HUES48 (cell line): Measurements from ENCODE around the gene FAM47E.

Experiments
- H3K27ac ChIP-seq: one replicate; pipeline ENCODE4 v1.7.0; 2013; ENCODE audit warnings: low read depth, low read length, inconsistent platforms
- H3K27me3 ChIP-seq: 2 replicates; pipeline ENCODE4 v1.6.1; 2013; ENCODE audit warnings: mild to moderate bottlenecking, low read length; ENCODE audit not compliant: control insufficient read depth, insufficient read depth
- H3K36me3 ChIP-seq: 2 replicates; pipeline ENCODE4 v1.6.1; 2013; ENCODE audit warnings: low read length; ENCODE audit not compliant: control insufficient read depth, insufficient read depth
- H3K4me1 ChIP-seq: 2 replicates; pipeline ENCODE4 v1.6.1; 2013; ENCODE audit warnings: mild to moderate bottlenecking, low read length; ENCODE audit not compliant: control insufficient read depth, insufficient read depth
- H3K4me3 ChIP-seq: 2 replicates; pipeline ENCODE4 v1.5.1; 2013; ENCODE audit warnings: mild to moderate bottlenecking, low read depth, low read length
- H3K9ac ChIP-seq: 2 replicates; pipeline ENCODE4 v1.6.1; 2013; ENCODE audit warnings: mild to moderate bottlenecking, low read depth, low read length, moderate library complexity
- H3K9me3 ChIP-seq: 2 replicates; pipeline ENCODE4 v1.6.1; 2013; ENCODE audit warnings: low read length; ENCODE audit not compliant: control insufficient read depth, insufficient read depth

FAM47E gene

DNA sequence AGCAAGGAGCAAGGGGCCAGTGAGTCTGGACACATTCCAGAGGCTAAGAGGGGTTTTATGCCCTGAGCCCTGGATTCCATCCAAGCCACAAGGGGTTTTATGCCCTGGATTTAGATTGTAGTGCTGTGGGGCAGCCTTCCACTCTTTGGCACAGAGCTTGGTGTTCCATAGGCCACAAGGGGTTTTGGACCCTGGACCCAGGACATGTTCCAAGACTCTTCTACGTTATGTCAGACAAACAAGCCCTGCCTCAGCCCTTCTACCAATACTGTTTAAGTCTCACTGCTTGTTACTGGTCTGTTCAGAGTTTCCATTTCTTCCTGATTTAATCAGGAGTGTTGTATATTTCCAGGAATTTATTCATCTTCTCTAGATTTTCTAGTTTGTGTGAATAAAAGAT, 25.1 kb upstream of the FAM47E start:
- H3K9me3 ChIP-seq, result peaks cover 3% of the 10 kb centered on the region
- no peak overlapping the region for H3K4me3 ChIP-seq
- no peaks in the 10 kb centered on the region for H3K4me1 ChIP-seq
- no peaks in the 10 kb centered on the region for H3K27me3 ChIP-seq
- no peaks in the 10 kb centered on the region for H3K36me3 ChIP-seq
- no peak overlapping the region for H3K9ac ChIP-seq
- no peak overlapping the region for H3K27ac ChIP-seq

DNA sequence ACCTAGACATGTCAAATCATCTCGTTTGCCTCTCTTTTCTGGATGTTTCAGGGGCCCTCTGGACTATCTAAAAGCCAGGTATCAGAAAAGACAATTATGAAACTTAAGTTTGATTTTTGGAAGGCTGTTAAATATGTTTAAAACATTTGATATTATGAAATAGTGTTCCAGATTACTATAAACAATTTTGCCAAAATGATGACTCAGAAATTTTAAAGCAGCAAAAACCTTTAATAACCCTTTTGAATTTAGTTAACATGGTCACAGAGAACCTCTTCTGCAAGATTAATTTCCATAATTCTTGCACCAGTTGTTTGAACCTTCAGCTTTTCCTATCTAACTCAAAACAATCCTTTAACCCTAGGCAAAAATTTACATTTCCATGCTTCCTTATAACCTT, 18.8 kb upstream of the FAM47E start:
- no peak overlapping the region for H3K27ac ChIP-seq
- no peak overlapping the region for H3K4me3 ChIP-seq
- peaks cover 31% of the 10 kb centered on the region for H3K4me1 ChIP-seq
- H3K9me3 ChIP-seq, result peaks cover 3% of the 10 kb centered on the region
- H3K36me3 ChIP-seq, result no peaks in the 10 kb centered on the region
- H3K9ac ChIP-seq, result no peak overlapping the region
- no peaks in the 10 kb centered on the region for H3K27me3 ChIP-seq

DNA sequence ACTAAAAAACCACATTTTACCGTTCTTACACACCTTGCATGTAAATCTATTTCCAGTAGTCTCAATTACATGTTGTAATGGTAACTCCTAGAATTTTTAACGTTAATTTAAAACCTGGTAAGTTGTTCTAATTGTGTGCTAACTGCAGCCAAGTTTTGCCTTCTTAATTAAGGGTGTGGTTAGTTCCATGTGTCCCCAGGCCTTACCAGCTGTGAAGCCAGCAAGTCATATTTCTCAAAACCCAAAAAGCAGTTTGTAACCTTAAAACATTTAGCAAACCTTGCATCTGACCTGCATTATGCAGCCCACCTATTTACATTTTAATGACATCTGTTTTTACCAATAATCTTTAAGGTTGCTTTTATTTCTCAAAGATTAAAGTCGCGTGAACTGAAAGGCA, 18.4 kb upstream of the FAM47E start:
- Histone ChIP-seq H3K4me3 (peak overlapping the region; percentile 54), H3K27ac (no peak overlapping the region), H3K36me3 (no peaks in the 10 kb centered on the region), H3K27me3 (no peaks in the 10 kb centered on the region), H3K9ac (no peak overlapping the region), H3K9me3 (peaks cover 3% of the 10 kb centered on the region), H3K4me1 (peaks cover 31% of the 10 kb centered on the region)

DNA sequence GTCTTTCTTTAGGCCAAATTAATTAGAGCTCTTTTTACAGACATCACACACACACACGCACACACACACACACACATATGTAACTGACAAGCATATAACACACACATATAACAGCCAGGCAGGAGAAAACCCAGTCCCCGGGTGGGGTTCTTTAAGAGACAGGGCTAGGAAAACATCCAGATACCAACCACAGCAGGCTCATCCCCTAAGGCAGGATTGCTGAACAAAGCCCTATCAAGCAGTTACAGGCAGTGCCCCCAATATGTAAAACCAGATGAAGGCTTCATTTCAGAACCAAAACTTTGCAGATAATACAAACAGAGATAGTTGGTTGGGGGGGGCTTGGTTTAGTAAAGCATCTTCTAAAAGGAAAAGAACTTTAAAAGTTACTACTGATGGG, 18.0 kb upstream of the FAM47E start:
- H3K27ac ChIP-seq, result peak overlapping the region; percentile 72
- no peaks in the 10 kb centered on the region for H3K36me3 ChIP-seq
- H3K4me1 ChIP-seq, result peaks cover 31% of the 10 kb centered on the region
- no peak overlapping the region for H3K9ac ChIP-seq
- peaks cover 2% of the 10 kb centered on the region for H3K9me3 ChIP-seq
- H3K4me3 ChIP-seq, result peak overlapping the region; percentile 54
- H3K27me3 ChIP-seq, result no peaks in the 10 kb centered on the region

DNA sequence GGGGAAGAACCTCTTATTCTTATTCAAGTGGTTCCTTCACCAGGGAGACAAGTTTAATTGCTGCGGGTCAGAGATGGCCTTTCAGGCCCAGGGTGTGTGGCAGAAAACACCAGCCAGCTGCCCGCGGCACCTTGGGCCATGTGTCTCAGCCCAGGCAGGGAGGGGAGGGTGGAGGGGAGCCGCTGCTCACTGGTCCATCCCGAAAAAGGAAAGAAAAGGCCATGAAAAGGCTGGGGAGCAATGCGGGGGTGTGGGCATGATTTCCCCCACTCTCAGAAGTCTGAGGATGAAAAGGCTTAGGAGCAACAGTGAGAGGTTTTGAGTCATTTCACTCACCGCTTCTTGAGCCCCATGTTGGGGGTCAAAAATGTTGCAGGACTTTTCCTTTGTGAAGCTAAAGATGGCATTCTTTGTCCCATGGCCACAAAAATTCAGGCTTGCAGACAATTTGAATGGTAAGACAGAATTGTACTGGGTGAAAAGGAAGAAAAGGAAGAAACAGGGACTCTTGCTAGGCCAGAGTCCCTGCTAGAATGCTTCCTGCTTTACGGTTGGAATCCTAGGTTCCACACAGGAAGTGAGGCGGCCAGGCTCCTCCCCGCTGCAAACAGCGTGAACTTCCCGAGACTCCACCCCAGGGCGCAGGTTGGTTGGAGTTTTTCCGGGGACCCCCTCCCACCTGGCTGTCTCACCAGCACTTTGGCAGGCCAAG, 17.4 kb upstream of the FAM47E start:
- H3K4me1 ChIP-seq, result peaks cover 31% of the 10 kb centered on the region
- H3K27ac ChIP-seq, result peak overlapping the region; percentile 72
- peak overlapping the region; percentile 54 for H3K4me3 ChIP-seq
- H3K36me3 ChIP-seq, result no peaks in the 10 kb centered on the region
- H3K27me3 ChIP-seq, result no peaks in the 10 kb centered on the region
- H3K9ac ChIP-seq, result 0 out of 2 replicates have a peak overlapping the region, but pooled peaks have one; percentile 28
- H3K9me3 ChIP-seq, result no peaks in the 10 kb centered on the region

DNA sequence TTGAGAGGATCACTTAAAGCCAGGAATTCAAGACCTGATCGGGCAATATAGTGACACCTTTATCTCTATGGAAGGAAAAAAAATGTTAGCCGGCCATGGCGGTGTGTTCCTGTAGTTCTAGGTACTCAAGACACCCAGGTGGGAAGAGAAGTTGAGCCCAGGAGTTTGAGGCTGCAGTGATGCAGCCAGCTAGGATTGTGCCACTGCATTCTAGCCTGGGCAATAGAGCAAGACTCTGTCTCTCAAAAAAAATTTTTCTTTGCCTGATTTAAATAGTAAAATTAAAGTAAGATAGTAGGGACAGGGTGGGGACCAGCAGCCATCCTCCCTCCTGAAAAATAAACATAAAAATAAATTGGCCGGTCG, 16.9 kb upstream of the FAM47E start:
- H3K27me3 ChIP-seq, result no peaks in the 10 kb centered on the region
- no peak overlapping the region for H3K9ac ChIP-seq
- no peaks in the 10 kb centered on the region for H3K9me3 ChIP-seq
- peaks cover 31% of the 10 kb centered on the region for H3K4me1 ChIP-seq
- peak overlapping the region; percentile 72 for H3K27ac ChIP-seq
- H3K36me3 ChIP-seq, result no peaks in the 10 kb centered on the region
- H3K4me3 ChIP-seq, result no peak overlapping the region

DNA sequence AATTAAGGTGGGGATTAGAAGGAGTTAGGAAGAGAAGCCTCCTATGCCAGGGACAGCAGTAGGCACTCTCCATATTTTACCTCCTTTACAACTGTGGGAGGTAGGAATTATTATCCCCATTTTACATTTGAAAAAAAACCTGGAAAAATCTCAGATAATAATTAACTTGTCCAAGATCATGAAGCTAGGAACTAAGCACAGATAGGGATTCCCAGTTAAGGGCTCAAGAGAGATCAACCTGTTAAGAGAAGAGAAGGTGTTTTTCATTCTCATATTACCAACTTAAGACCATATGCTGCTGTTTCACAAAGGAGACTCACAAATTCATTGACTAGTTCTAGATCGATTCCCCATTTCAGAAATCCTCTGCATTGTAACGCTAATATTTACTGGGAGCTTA, 16.1 kb upstream of the FAM47E start:
- Histone ChIP-seq H3K4me1 (peaks cover 31% of the 10 kb centered on the region), H3K4me3 (no peak overlapping the region), H3K9me3 (no peaks in the 10 kb centered on the region), H3K27me3 (no peaks in the 10 kb centered on the region), H3K27ac (peak overlapping the region; percentile 11), H3K9ac (no peak overlapping the region), H3K36me3 (no peaks in the 10 kb centered on the region)

DNA sequence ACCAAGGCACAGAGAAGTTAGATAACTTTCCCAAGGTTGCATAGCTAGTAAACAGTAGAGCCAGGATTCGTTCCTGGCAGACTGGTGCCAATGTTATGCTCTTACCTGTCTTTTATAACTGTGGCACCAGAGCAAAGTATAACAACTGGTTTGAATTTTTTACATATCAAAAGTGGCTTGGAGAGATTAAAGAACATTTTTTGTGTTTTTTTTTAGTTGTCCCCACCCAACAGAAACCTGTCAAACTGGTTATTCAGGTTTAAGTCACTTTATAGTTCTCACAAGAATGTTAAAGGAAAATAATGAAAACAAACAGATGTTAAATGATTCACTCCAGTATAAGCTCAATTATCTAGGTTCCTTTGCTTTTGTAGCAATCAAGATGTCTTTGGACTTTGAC, 15.6 kb upstream of the FAM47E start:
- no peaks in the 10 kb centered on the region for H3K36me3 ChIP-seq
- H3K27me3 ChIP-seq, result no peaks in the 10 kb centered on the region
- H3K9me3 ChIP-seq, result no peaks in the 10 kb centered on the region
- peak overlapping the region; percentile 11 for H3K27ac ChIP-seq
- no peak overlapping the region for H3K9ac ChIP-seq
- peaks cover 31% of the 10 kb centered on the region for H3K4me1 ChIP-seq
- H3K4me3 ChIP-seq, result no peak overlapping the region

DNA sequence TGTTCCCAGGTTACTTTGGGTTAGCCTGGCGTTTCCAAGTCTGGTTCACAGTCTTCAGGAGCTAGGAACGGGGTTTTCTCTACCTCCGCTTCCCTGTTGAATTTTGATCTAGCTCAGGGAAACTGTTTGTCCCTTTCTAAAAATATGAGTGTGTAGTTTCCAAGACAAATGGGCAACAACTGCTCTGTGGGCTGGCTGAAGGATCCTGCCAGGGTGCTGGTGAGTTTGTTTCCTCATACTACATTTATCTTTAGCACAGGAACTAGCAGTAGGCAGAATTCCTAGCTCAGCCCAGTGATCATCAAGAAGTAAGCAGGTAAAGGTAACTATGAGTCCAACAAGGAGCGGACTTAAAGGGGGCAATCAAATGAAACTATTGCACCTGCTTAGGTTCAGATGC, 13.3 kb upstream of the FAM47E start:
- H3K9me3 ChIP-seq, result no peaks in the 10 kb centered on the region
- H3K27ac ChIP-seq, result no peak overlapping the region
- no peak overlapping the region for H3K9ac ChIP-seq
- no peaks in the 10 kb centered on the region for H3K36me3 ChIP-seq
- H3K4me1 ChIP-seq, result peaks cover 23% of the 10 kb centered on the region
- H3K27me3 ChIP-seq, result no peaks in the 10 kb centered on the region
- H3K4me3 ChIP-seq, result no peak overlapping the region

DNA sequence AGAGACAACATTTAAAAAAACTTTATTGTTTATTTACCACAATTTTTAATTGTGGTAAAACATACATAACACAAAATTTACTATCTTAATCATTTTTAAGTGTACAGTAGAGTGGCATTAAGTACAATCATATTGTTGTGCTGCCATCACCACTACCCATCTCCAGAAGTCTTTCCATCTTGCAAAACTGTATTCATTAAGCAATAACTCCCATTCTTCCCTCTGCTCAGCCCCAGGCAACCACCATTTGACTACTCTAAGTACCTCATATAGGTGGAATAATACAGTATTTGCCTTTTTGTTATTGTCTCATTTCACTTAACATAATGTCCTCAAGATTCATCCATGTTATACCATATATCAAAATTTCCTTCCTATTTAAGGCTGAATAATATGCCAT, 12.8 kb upstream of the FAM47E start:
- Histone ChIP-seq H3K4me3 (no peak overlapping the region), H3K9ac (no peak overlapping the region), H3K36me3 (no peaks in the 10 kb centered on the region), H3K27ac (no peak overlapping the region), H3K27me3 (no peaks in the 10 kb centered on the region), H3K4me1 (peaks cover 19% of the 10 kb centered on the region), H3K9me3 (no peaks in the 10 kb centered on the region)

DNA sequence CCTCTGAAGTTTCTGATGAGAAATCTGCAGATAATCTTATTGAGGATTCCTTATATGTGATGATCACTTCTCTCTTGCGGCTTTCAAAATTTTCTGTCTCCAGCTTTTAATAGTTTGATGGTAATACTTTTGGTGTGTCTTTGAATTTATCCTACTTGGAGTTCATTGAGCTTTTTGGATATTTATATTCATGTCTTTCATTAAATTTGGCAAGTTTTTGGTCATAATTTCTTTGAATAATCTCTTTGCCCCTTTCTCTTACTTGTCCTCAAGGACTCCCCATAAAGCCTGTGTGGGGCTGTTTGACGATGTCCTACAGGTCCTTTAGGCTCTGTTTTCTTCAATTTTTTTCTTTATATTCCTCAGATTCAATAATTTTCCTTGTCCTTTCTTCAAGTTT, 11.3 kb upstream of the FAM47E start:
- H3K27ac ChIP-seq, result no peak overlapping the region
- H3K4me1 ChIP-seq, result peaks cover 12% of the 10 kb centered on the region
- H3K27me3 ChIP-seq, result no peaks in the 10 kb centered on the region
- H3K9me3 ChIP-seq, result no peaks in the 10 kb centered on the region
- H3K9ac ChIP-seq, result no peak overlapping the region
- no peak overlapping the region for H3K4me3 ChIP-seq
- no peaks in the 10 kb centered on the region for H3K36me3 ChIP-seq
